RWPE2 (cell line): ENCODE data around the gene ABCB1.

Source experiments
- ATAC-seq: fragments of 200-7000 bp; cut with Tn5 transposase; 3 replicates; pipeline ENCODE4 v1.9.1; 2021; ENCODE audit warnings: low read depth
- DNase-seq: peaks from one replicate; pipeline ENCODE4 v3.0.0-alpha.2; 2020; ENCODE audit warnings: low spot score
- H3K27ac ChIP-seq: fragments of 450-650 bp; 2 replicates; pipeline ENCODE4 v1.5.1; 2017; ENCODE audit warnings: mild to moderate bottlenecking; ENCODE audit not compliant: poor library complexity, severe bottlenecking
- H3K27me3 ChIP-seq: fragments of 250-450 bp; sonication (Bioruptor Pico); 2 replicates; pipeline ENCODE4 v1.5.1; 2021; ENCODE audit warnings: mild to moderate bottlenecking, moderate library complexity; ENCODE audit not compliant: insufficient read depth, poor library complexity, severe bottlenecking
- H3K36me3 ChIP-seq: fragments of 250-450 bp; sonication (Bioruptor Pico); 2 replicates; pipeline ENCODE4 v1.5.1; 2020; ENCODE audit warnings: low read depth, mild to moderate bottlenecking, moderate library complexity
- H3K4me1 ChIP-seq: fragments of 250-450 bp; sonication (Bioruptor Pico); 2 replicates; pipeline ENCODE4 v1.5.1; 2021; ENCODE audit warnings: mild to moderate bottlenecking, moderate library complexity; ENCODE audit not compliant: insufficient read depth, poor library complexity, severe bottlenecking
- H3K4me3 ChIP-seq: fragments of 250-450 bp; sonication (Bioruptor Pico); 2 replicates; pipeline ENCODE4 v1.5.1; 2021; ENCODE audit warnings: mild to moderate bottlenecking, moderate library complexity; ENCODE audit not compliant: severe bottlenecking
- H3K9me3 ChIP-seq: fragments of 250-450 bp; sonication (Bioruptor Pico); 2 replicates; pipeline ENCODE4 v1.5.1; 2021; ENCODE audit warnings: mild to moderate bottlenecking, moderate library complexity; ENCODE audit not compliant: severe bottlenecking
- TF ChIP-seq, protein P1 (sequence below): fragments of 450-650 bp; IDR thresholded peaks from one replicate; pipeline ENCODE4 v1.5.1; 2017; ENCODE audit warnings: mild to moderate bottlenecking, moderate library complexity; ENCODE audit not compliant: poor library complexity, severe bottlenecking

Gene ABCB1

GRCh38 chr7:87548123-87548919 is 52.4 kb downstream of the ABCB1 start:
- no peaks in the 10 kb centered on the region for H3K27me3 ChIP-seq
- H3K4me3 ChIP-seq: no peak overlapping the region
- DNase-seq (no peak), ATAC-seq (no peak)
- TF ChIP-seq, protein P1, sequence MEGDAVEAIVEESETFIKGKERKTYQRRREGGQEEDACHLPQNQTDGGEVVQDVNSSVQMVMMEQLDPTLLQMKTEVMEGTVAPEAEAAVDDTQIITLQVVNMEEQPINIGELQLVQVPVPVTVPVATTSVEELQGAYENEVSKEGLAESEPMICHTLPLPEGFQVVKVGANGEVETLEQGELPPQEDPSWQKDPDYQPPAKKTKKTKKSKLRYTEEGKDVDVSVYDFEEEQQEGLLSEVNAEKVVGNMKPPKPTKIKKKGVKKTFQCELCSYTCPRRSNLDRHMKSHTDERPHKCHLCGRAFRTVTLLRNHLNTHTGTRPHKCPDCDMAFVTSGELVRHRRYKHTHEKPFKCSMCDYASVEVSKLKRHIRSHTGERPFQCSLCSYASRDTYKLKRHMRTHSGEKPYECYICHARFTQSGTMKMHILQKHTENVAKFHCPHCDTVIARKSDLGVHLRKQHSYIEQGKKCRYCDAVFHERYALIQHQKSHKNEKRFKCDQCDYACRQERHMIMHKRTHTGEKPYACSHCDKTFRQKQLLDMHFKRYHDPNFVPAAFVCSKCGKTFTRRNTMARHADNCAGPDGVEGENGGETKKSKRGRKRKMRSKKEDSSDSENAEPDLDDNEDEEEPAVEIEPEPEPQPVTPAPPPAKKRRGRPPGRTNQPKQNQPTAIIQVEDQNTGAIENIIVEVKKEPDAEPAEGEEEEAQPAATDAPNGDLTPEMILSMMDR: no peak
- no peaks in the 10 kb centered on the region for H3K4me1 ChIP-seq
- no peaks in the 10 kb centered on the region for H3K9me3 ChIP-seq
- no peak overlapping the region for H3K27ac ChIP-seq
- H3K36me3 ChIP-seq: no peaks in the 10 kb centered on the region

GRCh38 chr7:87545760-87546159 is 54.9 kb downstream of the ABCB1 start:
- Histone ChIP-seq H3K27ac (no peak overlapping the region), H3K4me3 (no peak overlapping the region), H3K9me3 (no peaks in the 10 kb centered on the region), H3K36me3 (no peaks in the 10 kb centered on the region), H3K4me1 (no peaks in the 10 kb centered on the region), H3K27me3 (no peaks in the 10 kb centered on the region)
- TF ChIP-seq, protein P1: no peak
- DNase-seq (no peak), ATAC-seq (no peak)

- TF ChIP-seq, protein P1: no peak
- no peak for DNase-seq
- no peak for ATAC-seq
- H3K27ac ChIP-seq: no peak overlapping the region
- H3K27me3 ChIP-seq: no peaks in the 10 kb centered on the region
- H3K4me3 ChIP-seq: no peak overlapping the region
- no peaks in the 10 kb centered on the region for H3K36me3 ChIP-seq
- H3K9me3 ChIP-seq: no peaks in the 10 kb centered on the region
- no peaks in the 10 kb centered on the region for H3K4me1 ChIP-seq
Measured at GRCh38 chr7:87543623-87544022, 57.1 kb downstream of the ABCB1 start.

GRCh38 chr7:87541648-87542047 is 59.0 kb downstream of the ABCB1 start:
- ATAC-seq (no peak), DNase-seq (no peak)
- Histone ChIP-seq H3K27ac (no peak overlapping the region), H3K27me3 (no peaks in the 10 kb centered on the region), H3K36me3 (no peaks in the 10 kb centered on the region), H3K4me3 (no peak overlapping the region), H3K4me1 (no peaks in the 10 kb centered on the region), H3K9me3 (no peaks in the 10 kb centered on the region)
- TF ChIP-seq, protein P1: no peak

DNA sequence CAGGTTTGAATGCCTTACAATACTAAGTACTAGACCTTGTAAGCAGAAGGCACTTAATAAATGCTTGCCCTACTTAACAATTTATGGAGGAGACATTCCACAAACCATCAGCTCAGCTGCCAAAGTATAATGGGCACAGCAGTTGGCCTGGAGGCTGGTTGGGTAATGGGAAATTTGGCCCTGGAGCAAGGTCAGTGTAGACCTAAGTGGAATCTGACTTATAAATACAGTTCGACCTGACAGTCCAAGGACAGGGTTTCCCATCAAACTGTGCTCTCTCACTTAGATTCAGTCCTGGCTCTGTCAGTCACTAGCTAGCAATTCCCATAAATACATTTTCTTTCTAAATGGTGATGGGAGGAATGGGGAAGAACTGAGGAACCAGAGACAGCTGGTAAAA is 62.6 kb downstream of the ABCB1 start:
- Histone ChIP-seq H3K27me3 (no peaks in the 10 kb centered on the region), H3K36me3 (no peaks in the 10 kb centered on the region), H3K9me3 (no peaks in the 10 kb centered on the region), H3K4me3 (no peak overlapping the region), H3K4me1 (no peaks in the 10 kb centered on the region), H3K27ac (no peak overlapping the region)
- no peak for DNase-seq
- TF ChIP-seq, protein P1: no peak
- ATAC-seq: no peak
